A673 (cell line): ENCODE data around the gene CBLB. TPM values are rescaled to one million over a fixed set of nuclear protein-coding genes. Genes with fewer than 3 reads are reported as not detected.

ENCODE experiments used
- BruUV-seq: library from RNA; stranded (reverse); fragments of 400-500 nt; replicated peaks from 2 replicates; lab custom pipeline; 2021; lab: Mats Ljungman, UMichigan
- CTCF ChIA-PET: fragments of 300-600 bp; sonication (Branson Sonifier 250); formaldehyde crosslinking; loops from one replicate; lab custom pipeline; 2022; ENCODE audit warnings: antibody characterized with exemption; lab: Charles Lee
- POLR2A ChIA-PET: fragments of 300-600 bp; sonication (Branson Sonifier 250); formaldehyde crosslinking; loops from one replicate; lab custom pipeline; 2022; ENCODE audit warnings: antibody characterized with exemption; ENCODE audit not compliant: low non-redundant PET; lab: Charles Lee
- DNase-seq: peaks from one replicate; pipeline ENCODE4 v3.0.0-alpha.2; 2015; ENCODE audit warnings: low spot score
- H3K27ac ChIP-seq: fragments of 200-600 bp; sonication (generic); 2 replicates; pipeline ENCODE4 v1.5.1; 2016; ENCODE audit warnings: mixed run types, low read depth, mild to moderate bottlenecking, mixed read lengths, antibody characterized with exemption, low read length; ENCODE audit not compliant: poor library complexity, severe bottlenecking
- H3K27me3 ChIP-seq: fragments of 200-600 bp; sonication (generic); replicated peaks from 2 replicates; pipeline ENCODE4 v1.6.1; 2017; ENCODE audit warnings: mixed run types, low read depth, mild to moderate bottlenecking, mixed read lengths, antibody characterized with exemption, low read length; ENCODE audit not compliant: insufficient read depth, poor library complexity
- H3K36me3 ChIP-seq: fragments of 200-600 bp; sonication (generic); 2 replicates; pipeline ENCODE4 v1.6.1; 2016; ENCODE audit warnings: mixed run types, mild to moderate bottlenecking, mixed read lengths, antibody characterized with exemption, low read length; ENCODE audit not compliant: insufficient read depth, poor library complexity, severe bottlenecking
- H3K4me1 ChIP-seq: fragments of 200-600 bp; sonication (generic); 2 replicates; pipeline ENCODE4 v1.6.1; 2017; ENCODE audit warnings: mixed run types, mild to moderate bottlenecking, mixed read lengths, antibody characterized with exemption, low read length; ENCODE audit not compliant: insufficient read depth, poor library complexity, severe bottlenecking
- H3K4me3 ChIP-seq: fragments of 200-600 bp; sonication (generic); 2 replicates; pipeline ENCODE4 v1.5.1; 2016; ENCODE audit warnings: low read depth, mixed run types, mild to moderate bottlenecking, mixed read lengths, low read length; ENCODE audit not compliant: poor library complexity, severe bottlenecking
- H3K9me3 ChIP-seq: fragments of 200-600 bp; sonication (generic); 2 replicates; pipeline ENCODE4 v1.6.1; 2016; ENCODE audit warnings: mixed run types, low read depth, mild to moderate bottlenecking, mixed read lengths, antibody characterized with exemption, low read length; ENCODE audit not compliant: poor library complexity, severe bottlenecking
- CTCF ChIP-seq: fragments of 300-800, 200-600 bp; sonication (generic); conservative IDR thresholded peaks from 2 replicates; pipeline ENCODE4 v1.5.1; 2017; ENCODE audit warnings: low read depth, mild to moderate bottlenecking, antibody characterized with exemption, low read length, moderate library complexity, mixed read lengths
- EZH2 ChIP-seq: fragments of 200-600 bp; sonication (generic); IDR thresholded peaks from 2 replicates; pipeline ENCODE4 v1.6.1; 2017; ENCODE audit warnings: borderline replicate concordance, low read depth, mild to moderate bottlenecking, mixed read lengths, antibody characterized with exemption, low read length; ENCODE audit not compliant: poor library complexity, severe bottlenecking
- intact Hi-C: fragments of 100-400 bp; cut with micrococcal nuclease; formaldehyde crosslinking; loops from one replicate; pipeline ENCODE4 v1.10.0; 2022; ENCODE audit not compliant: unreplicated experiment
- total RNA-seq: library from RNA; stranded (reverse); gene quantifications from 2 replicates; pipeline ENCODE4 v1.2.3, GENCODE V29; 2021

CBLB gene
- total RNA-seq, 1 experiment from 2014 or later, result 23.3 TPM

GRCh38 chr3:105745046-105745445 lies 123.8 kb downstream of the CBLB start:
- peaks cover 21% of the 10 kb centered on the region for H3K4me1 ChIP-seq
- peaks cover 8% of the 10 kb centered on the region for H3K36me3 ChIP-seq
- no peak overlapping the region for H3K4me3 ChIP-seq
- CTCF ChIA-PET, result no interaction called here
- POLR2A ChIA-PET, result no interaction called here
- H3K27me3 ChIP-seq, result no peaks in the 10 kb centered on the region
- DNase-seq, result no peak
- H3K9me3 ChIP-seq, result no peaks in the 10 kb centered on the region
- no peak overlapping the region for H3K27ac ChIP-seq
- TF ChIP-seq EZH2 (no peak), CTCF (no peak)
- no TSS peak for BruUV-seq
- intact Hi-C loops, result no loop called here

- POLR2A ChIA-PET, result interaction anchor here (0.7 kb wide), 1 partner anchor 14 kb away, joined by 3 read pairs; no protein-coding TSS in a partner anchor
- peaks cover 8% of the 10 kb centered on the region for H3K36me3 ChIP-seq
- intact Hi-C loops, result no loop called here
- H3K4me3 ChIP-seq, result no peak overlapping the region
- H3K27me3 ChIP-seq, result no peaks in the 10 kb centered on the region
- TF ChIP-seq CTCF, result no peak
- no peak for TF ChIP-seq EZH2
- H3K4me1 ChIP-seq, result peaks cover 21% of the 10 kb centered on the region
- no peak overlapping the region for H3K27ac ChIP-seq
- H3K9me3 ChIP-seq, result no peaks in the 10 kb centered on the region
- CTCF ChIA-PET, result no interaction called here
- no TSS peak for BruUV-seq
- no peak for DNase-seq
Measured at GRCh38 chr3:105744202-105744601, 124.6 kb downstream of the CBLB start.

- intact Hi-C loops, result no loop called here
Measured at GRCh38 chr3:105733356-105733755, 135.5 kb downstream of the CBLB start.

More at GRCh38 chr3:105733356-105733755, 135.5 kb downstream of the CBLB start:
- no TSS peak for BruUV-seq
- Histone ChIP-seq H3K36me3 (no peaks in the 10 kb centered on the region), H3K27ac (no peak overlapping the region), H3K9me3 (no peaks in the 10 kb centered on the region), H3K4me1 (peaks cover 11% of the 10 kb centered on the region), H3K27me3 (no peaks in the 10 kb centered on the region), H3K4me3 (no peak overlapping the region)
- CTCF ChIA-PET, result no interaction called here
- no peak for DNase-seq
- POLR2A ChIA-PET, result no interaction called here
- no peak for TF ChIP-seq EZH2
- TF ChIP-seq CTCF, result no peak
